KBM-7 (cell line): ENCODE data around the gene TNXB.
"Not testable (repeated sequence)": the region's sequence is repeated elsewhere in the genome, so short reads cannot be mapped to it uniquely, and the experiment has no call there.

Experiments used
- DNase-seq: peaks from one replicate; pipeline ENCODE4 v3.0.0-alpha.2; 2015
- in situ Hi-C: fragments of 300-500 bp; cut with MboI; formaldehyde crosslinking; loops from 2 replicates; pipeline ENCODE4 v1.14.3; 2020; ENCODE audit warnings: low sequenced_read_pairs, low pct_unique_long_range_greater_than_20kb, mixed read lengths

The TNXB gene

DNA sequence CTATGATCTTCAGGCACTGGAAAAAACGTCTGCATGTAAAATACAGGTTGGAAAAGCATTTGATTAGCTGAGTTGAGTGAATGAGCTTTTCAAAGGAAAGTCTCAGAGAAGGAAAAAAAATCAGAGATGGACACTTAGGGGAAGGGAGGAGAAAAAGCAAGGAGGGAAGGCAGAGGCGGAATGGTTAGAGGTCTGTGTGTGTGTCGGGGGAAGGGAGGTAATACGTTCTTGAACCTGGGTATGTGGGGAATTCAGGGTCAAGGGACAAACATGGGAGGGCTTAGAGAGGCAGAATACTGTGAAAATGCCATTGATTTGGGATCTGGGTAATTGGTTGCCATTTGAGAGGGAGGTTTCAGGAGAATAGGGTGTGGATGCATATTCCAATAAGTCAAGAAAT, 37.5 kb upstream of the TNXB start:
- no peak for DNase-seq
- in situ Hi-C loops = no loop called here

DNA sequence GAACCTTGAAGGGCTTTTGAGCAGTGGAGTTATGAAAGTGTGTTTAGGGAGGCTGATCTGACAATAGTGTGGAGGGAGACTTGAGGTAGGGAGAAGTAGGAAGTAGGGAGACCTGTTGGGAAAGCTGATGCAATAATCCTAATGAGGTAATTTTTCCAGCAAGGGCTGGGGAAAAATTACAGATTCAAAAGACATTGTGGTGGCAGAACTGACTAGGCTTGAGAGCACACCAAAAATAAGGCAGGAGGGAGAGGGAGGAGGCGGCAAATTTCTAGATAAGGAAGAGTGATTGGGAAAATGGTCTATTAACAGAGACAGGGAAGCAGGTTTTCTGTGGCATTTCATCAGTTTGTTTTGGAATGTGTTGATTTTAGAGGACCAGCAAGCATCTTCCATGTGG, 37.1 kb upstream of the TNXB start:
- in situ Hi-C loops = no loop called here
- DNase-seq = no peak

DNA sequence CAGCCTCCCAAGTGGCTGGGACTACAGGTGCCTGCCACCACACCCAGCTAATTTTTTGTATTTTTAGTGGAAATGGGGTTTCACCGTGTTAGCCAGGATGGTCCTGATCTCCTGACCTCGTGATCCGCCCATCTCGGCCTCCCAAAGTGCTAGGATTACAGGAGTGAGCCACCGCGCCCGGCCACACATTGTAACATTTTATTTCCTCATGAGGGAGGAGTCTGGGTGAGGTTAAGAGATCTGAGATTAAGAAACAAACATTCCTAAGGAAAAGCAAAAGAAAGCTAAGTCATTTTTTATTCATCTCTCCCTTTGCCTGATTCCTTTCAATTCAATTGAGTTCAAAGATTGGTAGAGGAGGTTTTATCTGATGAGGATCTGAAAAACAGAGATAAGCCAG, 35.1 kb upstream of the TNXB start:
- in situ Hi-C loops, DNase-seq: not testable (repeated sequence)

DNA sequence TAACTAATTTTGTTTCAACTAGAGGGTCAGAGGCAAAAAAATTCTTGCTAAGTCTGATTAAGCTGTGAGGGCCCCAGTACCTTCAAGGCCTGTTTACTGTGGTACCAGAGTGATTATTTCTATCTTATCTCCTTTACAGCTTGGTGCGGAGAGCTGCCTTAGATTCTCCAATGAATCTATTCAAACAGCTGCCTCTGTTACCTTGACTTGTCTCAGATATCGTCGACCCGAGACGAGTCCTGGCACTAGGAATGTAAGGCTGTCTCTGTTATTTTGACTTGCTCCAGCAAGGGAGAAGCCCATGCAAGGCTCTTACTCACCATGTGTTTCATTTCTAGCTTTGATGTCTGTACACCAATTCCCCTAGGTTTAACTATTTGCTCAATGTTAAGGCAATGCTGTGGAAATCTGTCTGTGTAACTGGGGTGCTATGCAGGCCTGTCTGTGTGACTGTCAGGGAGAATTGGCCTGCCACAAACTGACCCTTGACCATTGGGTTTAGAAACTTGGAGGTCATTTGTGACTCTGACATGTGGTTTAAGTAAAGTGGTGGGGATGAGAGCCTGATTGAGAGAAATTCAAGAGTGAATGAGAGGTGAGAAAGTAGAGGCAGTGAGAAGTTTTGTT, 31.4 kb upstream of the TNXB start:
- in situ Hi-C loops = no loop called here
- no peak for DNase-seq

DNA sequence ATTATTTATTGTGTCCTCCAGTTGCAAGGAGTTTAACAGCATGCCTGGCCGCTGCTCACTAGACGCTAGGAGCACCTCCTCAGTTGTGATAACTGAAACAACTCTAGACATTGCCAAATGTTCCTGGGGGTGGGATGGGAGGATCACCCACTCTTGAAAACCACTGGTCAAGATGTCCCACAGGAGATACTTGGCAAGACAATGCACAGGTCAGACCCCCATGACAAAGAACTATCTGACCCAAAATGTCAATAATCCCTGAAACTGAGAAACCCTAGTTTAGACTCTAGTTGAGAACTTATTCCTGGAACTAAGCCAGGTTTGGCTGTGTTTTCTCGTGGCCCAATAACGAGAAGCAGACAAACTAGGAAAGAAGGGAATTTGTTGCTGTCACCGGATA, 30.5 kb upstream of the TNXB start:
- in situ Hi-C loops = no loop called here
- no peak for DNase-seq

DNA sequence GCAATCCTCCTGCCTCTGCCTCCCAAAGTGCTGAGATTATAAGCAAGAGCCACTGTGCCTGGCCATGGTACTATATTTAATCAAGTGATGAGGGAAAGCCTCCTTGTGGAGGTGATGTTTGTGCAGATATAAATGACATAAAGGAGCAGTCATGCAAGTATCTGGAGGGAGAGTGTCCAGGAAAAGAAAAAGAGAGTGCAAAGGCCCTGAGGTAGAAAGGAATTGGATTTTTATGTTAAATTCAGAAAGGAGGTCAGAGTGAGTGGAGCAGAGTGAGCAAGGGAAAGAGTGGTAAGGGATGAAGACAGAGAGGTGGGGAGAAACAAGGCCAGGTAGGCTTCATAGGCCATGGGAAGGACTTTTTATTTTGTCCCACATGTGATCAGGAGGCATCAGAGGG, 28.3 kb upstream of the TNXB start:
- DNase-seq = no peak
- in situ Hi-C loops = no loop called here

DNA sequence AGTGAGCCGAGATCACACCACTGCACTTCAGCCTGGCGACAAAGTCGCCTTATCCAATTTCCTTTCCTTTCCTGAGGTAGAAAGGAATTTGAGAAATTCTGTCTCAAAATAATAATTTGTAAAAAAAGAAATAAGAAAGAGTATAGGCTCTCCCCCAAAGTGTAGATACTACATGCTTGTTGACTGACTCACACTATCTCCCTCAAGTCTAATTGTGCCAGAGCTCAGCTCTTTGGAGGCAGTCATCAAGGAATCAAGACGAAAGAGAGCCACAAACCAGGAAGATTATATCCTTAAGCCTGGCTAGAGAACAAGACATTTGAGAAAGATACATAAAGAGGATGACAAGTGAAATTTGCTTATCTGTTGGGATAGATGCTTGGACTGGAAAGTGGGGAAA, 24.6 kb upstream of the TNXB start:
- no peak for DNase-seq
- in situ Hi-C loops = no loop called here

DNA sequence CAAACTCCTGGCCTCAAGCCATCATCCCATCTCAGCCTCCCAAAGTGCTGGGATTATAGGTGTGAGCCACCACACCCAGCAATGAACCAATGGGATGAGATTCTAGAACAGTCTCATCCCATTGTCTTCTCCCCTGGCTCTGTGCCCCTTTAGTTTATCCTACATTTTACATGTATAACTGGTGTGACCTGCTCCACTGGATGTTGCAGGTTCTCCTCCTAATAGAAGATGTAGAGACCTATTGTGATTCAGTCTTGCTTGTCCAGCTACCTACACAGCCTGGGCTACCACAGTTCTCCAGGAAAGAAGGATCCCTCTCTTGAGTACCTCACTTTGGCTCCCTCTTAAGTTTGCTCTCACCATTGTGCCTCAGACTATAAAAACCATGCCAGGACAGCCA, 23.0 kb upstream of the TNXB start:
- in situ Hi-C loops = no loop called here
- DNase-seq = no peak

DNA sequence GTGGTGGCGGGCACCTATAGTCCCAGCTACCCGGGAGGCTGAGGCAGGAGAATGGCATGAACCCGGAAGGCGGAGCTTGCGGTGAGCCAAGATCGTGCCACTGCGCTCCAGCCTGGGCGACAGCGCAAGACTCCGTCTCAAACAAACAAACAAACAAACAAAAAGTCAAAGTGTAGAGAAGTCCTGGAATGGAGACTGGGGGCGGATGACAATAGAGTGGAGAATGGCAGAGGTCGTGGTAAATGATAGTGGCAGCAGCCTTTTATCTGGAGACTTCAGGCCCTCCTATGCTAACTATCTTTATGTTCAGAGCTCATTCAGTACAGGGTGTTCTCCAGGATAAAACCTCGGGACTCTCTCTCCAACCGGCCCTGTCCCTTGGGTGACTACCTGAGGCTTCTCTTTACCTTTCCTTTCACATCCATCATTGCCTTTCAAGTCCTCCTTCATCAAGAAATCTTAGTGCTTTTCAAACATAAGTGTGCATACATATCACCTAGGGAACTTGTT, 22.4 kb upstream of the TNXB start:
- in situ Hi-C loops = no loop called here
- no peak for DNase-seq

DNA sequence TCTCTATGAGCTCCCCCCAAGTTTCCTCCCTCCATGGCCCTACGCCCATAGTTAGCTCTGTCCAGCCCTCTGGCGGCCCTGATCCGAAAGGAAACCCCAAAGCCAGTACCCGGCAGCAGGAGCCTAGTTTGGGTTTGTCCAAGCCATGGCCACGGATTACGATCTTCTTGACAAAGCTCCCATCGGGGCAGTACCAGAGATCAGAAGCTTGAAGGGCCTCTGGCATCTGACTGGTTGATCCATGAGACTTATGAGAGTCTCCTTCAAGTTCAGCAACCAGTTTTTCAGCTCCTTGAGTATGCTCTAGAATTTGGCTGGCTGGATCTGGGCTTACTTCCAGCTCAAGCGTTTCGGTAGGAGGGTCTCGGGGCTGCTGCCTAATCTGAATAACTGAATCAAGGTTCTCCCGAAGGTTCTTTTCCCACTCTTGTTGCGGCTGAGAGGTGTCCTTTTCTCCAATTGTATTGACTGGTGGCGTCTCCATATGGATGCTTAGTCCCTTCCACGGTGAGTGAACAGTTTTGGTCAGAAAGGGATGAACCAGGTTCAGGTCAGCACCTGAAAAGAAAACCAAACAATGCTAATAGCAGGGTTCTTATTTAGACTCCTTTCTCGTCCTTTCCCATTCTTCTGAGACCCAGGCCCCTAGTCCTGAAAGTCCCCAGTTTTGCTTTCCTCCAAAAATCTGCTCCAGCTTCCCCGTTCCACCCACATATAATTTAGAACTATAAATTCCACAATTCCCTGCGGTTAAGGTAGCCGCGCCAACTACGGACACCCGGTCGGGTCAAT, 20.4 kb upstream of the TNXB start:
- in situ Hi-C loops = no loop called here
- no peak for DNase-seq

DNA sequence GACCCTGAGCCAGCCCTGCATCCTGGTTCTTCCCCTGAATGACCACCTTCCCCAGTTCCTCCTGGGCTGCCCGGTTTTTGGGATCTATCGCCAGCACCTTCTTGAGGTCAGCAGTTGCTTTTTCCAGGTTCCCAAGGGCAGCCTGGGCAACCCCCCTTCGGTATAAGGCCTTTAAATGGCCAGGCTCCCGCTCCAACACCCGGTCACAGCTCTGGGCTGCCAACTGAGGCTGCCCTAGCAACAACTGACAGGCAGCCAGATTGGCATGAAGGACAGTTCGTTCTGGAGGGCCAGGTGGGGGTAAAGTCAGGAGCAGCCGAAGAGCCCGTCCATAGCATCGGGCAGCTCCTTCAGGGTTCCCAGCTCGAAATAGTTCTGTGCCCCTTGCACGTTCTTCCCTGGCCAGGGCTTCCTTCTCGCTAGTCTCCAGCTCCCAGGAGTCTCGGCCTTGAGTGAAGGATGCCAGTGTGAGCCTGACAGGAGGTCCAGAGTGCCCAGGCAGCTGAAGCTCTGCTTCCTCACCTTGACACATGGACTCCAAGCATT, 19.7 kb upstream of the TNXB start:
- DNase-seq = no peak
- in situ Hi-C loops = no loop called here

DNA sequence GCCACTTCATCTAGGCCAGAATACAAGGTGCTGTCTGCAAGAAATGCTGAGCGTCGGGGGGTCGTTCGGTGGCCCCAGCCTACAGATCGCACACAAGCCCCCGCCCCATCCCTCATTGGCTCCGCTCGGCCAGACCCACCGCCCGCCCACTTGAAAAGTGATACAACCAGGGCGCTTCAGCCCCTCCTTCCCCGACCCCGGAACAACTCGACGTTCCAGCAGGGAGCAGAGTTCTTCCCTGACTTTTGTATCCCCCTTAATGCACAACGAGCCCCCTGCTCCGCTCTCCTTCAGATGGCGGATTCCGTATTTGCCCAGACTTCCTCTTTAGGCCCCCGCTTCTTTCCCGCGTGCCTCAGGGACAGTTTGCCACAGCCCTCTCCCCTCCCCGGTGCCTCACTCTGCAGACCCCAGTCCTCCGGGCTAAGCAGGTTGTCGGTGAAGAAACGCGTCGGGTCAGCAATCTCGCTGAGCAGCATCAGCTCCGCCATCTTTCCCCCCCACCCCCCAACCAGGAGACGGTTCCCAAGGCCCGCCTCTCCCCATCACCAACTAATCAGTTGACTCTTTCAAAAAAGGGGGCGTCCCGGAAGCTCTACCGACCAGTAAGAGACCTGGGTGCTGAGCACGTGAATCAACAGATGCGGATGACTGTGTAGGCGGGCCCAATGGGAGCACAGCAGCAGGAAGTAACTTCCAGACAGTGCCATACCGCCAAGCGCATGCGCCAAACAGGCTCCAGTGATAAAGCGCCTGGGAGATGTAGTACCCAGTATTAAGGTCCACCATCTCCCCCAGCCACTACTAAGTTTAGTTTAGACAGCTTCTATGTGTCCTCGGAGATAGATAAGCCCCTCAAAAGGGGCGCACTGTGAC, 18.8 kb upstream of the TNXB start, which contains the start of gene ATF6B:
ATF6B (minus strand) TSS at position 530 of the 876 bp plus-strand sequence; CDS start at position 491, 39 bp downstream.
- peak; percentile 96 for DNase-seq
- in situ Hi-C loops = no loop called here

DNA sequence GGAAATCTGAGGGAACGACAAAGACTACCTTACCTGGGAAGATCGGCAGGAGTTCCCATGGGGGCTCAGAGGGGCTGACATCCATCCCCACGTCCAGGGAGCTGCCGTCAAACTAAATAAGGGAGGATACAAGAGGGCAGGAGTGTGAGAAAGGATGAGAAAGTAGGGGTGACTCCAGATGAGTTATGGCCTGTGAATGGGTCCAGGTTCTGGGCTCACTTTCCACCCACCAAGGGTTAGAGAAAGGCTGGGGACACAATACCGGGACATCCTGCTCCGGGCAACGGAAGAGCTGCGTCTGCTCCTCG, 18.2 kb upstream of the TNXB start:
- no peak for DNase-seq
- in situ Hi-C loops = no loop called here

DNA sequence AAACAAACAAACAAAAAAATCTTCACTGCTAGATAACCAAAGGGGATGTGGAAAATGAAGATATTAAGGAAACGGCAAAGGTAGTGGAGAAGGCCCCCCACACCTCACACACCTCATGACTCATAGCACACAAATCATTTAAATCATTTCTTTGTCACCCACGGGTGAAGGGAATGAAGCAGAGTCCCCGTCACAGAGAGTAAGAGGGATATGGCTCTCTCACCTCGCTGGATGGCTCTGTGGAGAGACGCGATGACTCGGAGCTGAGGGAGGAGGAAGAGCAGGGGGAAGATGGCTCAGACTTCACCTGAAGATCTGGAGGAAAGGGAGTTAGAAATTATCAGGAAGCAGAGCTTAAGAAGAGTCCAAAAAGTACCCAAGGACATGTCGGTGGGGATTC, 17.7 kb upstream of the TNXB start:
- in situ Hi-C loops = no loop called here
- no peak for DNase-seq

DNA sequence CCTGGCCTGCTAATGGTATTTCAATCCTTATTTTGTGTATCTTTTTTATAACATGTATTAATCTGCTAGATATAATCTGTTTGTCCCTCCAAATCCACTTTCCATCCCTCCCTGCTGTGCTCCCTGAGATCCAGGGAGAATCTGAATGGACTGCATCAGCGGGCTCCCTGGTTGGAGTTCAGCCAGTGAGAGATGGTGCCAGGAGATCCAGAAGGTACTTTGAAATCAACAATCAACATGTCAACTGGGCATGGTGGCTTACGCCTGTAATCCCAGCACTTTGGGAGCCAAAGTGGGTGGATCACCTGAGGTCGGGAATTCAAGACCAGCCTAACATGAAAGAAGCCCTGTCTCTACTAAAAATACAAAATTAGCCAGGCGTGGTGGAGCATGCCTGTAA, 14.5 kb upstream of the TNXB start:
- in situ Hi-C loops = no loop called here
- DNase-seq = no peak

DNA sequence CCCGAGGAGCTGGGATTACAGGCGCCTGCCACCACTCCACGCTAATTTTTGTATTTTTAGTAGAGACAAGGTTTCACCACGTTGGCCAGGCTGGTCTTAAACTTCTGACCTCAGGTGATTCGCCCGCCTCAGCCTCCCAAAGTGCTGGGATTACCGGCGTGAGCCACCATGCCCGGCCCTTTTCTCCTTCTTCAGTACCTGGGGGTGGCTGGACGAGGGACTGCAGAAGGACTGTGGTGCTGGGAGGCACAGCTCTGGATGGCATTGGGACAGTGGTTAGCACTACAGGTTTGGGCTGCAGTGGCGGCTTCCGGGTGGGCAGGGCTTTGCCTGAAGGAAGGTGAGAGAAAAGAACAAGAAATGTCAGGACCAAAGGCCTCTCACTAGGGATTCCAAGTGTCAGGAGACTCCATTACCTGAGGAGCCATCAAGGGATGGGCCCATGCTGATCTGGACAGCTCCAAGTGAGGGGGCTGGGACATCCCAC, 11.5 kb upstream of the TNXB start:
- DNase-seq = no peak
- in situ Hi-C loops = no loop called here

DNA sequence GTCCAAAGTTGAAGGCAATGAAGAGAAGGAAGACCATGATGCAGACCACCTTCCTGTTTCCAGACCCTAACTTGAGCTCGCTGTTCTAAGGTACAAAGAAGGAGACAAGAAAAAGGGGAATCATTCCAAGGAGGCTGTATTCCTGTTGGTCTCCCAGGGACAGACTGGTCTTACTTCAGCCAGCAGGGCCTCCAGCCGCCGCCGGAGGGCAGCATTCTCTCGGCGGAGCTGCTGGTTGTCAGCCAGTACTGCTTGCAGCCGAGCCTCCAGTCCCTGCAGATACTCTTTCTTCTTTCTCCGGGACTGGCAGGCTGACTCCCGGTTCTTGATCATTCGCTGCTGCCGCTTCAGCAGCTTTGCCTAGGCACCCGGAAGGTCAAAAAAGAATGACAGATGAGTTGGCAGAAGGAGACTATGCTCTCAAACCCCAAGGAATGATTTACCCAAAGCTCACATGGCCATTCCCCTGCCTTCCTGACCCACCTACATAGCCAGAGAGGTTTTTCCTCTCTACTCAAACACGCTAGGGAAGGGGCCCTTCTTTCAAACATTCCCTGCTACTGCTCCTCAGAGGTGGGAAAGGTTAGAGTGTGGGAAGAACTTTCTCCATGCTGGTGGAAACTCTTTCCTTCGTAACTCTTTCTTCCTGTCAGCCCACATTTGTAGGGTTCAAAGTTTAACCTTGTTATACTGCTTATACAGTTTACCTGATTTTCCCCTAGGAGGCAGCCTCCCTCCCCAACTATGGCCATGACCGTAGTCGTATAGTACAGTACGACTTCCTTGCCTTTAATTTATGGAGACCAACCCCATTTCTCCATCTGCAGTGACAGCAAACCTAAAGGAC, 9.9 kb upstream of the TNXB start:
- peak; percentile 73 for DNase-seq
- in situ Hi-C loops = no loop called here

DNA sequence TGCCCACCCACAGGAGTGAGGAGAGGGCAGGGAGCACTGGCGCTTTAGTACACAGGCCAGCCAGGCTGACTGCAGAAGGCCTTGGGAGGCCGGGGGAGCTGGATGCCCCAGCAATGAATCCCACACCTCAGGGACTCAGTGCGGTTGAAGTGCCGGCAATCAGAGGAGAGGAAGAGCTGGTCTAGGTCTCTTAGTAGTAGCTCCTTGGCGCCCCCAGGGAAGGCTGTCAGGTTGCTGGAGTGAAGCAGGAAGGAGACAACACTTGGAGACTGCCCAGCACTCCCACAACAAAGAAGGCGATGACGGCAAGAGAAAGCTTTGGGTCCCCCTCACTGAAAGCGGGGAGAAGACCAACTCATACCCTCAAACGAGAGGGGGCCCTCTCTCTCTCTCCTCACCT, 8.3 kb upstream of the TNXB start:
- in situ Hi-C loops = no loop called here
- no peak for DNase-seq

DNA sequence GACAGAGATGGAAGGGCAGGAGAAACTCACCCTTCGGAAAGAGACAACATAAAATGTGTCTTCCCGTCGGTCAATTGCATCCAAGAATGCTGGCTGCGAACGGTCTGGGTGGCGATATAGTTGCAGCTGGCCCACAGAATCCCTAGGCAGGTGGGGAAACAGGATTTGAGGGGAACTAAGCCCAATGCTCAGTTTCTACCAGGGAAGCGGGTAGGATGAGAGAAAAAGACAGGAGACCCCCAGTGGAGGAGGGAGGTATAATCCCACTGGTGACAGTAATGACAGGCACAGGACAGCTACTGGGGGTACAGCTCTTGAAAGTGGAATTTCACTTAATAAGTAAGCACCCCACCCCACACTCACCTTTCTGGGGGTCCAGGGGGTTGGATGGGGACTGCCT, 7.5 kb upstream of the TNXB start:
- DNase-seq = peak; percentile 37
- in situ Hi-C loops = no loop called here
